Activated CD4-positive, alpha-beta T cell treated with anti-CD3 and anti-CD28 coated beads, Interleukin-2, amount 50 U/mL, for 1 hour (primary cell): ENCODE data around the gene CHD6.

Source experiments
- DNase-seq: peaks from one replicate; pipeline ENCODE4 v3.0.0-alpha.2; 2020

CHD6 gene

GRCh38 chr20:41505184-41505583 is 113.0 kb downstream of the CHD6 start:
- no peak for DNase-seq

- no peak for DNase-seq
Observed at GRCh38 chr20:41501376-41501775, 116.8 kb downstream of the CHD6 start.

DNA sequence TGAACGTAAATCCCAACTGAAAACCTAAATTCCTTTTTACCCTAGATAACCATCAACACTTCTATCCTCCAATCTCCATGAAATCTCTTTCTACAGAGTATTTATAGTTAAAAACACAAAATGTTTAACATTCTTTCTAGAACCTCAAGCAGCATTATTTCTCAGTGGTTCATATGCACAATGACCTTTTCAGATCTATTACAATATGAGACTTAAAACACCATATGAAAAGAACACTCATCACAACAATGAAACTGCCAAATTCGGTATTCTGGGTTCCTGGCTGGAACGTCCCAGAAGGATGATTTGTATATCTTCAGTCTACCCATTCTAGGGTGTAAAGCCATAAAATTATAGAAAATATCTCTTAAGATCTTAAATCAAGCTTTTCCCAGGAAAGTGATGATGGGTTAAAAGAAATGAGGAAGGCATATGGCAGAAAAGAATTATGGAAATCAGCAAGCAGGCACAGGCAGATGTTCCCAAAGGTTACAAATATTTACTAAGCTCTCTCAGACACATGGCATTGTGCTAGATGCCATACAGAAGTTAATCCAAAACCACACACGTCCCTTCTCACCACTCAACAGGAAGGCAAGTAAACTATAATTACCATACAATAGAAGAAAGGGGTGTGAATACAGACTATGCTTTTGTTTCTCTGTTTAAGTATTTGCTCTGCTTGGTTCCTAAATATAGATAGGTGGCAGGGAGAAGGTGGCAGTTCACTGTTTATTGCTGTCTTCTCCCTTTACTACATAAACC is 118.0 kb downstream of the CHD6 start:
- DNase-seq: no peak

DNA sequence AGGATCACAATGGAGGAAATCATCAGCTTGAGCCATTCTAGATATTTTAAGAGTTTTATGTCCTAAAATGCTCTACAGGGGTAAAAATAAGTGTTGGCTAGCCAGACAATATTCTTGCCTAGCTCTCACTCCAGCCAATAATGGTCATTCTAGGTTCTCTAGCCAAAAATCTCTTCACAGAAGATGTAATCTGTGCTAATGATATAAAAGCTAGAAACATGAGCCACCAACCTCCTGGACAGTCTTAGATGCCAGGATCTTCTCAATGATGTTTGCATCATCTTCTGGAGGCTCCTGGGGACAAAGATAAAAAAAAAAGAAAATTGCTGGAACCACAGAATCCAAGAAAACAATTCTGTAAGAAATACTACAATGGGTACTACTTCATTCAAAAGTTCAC is 119.1 kb downstream of the CHD6 start:
- no peak for DNase-seq

- DNase-seq: no peak
Observed at GRCh38 chr20:41497186-41497895, 120.8 kb downstream of the CHD6 start.

DNA sequence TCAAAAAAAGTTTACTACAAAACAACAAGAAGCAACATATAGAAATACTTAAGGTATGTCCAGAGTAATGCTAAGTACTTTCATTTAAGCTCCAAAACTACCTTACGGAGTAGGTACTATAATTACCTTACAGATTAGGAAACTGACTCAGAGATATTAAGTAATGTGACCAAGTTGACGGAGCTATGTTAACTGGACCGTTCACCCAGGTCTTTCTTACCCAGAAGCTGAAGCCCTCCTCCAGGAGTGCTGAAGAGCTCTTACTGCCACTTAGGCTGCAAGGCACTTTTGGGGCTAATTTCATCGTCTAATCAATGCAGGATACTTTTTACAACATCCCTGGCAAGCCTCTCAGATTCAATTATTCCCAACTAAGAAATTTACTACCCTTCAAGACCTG is 123.7 kb downstream of the CHD6 start:
- no peak for DNase-seq

- DNase-seq: no peak
Observed at GRCh38 chr20:41483553-41483930, 134.6 kb downstream of the CHD6 start.

DNA sequence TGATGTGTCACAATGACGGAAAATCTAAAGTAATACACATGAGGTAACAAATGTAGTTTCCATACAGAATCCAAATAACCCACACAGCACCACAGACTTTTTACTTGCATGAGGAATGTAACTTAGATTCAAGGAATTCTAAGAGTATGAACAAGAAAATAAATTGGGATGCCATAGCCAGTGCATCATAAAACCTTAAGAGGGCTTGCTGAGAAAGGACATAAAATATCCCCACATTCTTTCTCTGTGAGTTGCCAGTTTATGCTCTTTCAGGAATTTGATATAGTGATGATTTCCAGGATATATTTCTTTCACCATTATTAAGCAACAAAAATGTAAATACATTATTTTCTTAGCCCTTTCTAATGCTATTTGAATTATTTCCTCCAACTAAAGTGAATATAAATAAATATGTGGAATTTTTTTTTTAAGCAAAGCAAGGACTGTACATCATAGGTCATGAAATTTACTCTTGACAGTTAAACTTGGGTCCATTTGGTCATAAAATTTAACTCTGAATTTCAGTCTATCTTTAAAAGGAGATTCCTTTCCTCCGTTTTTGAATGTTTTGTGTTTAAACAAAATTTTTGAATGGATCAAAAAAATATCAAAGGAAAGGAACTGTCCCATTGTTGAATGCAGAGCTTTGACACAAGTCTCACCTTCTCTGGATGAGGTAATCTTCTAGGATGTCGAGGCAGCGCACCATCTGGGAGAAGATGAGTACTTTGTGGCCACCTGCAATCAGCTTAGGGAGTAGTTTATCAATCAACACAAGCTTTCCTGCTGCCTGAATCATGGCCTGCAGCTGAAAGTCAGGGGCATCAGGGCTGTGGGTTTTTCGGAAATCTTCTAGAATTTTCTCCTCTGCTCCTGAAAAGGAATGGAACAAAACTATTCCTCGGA is 135.3 kb downstream of the CHD6 start:
- DNase-seq: no peak

DNA sequence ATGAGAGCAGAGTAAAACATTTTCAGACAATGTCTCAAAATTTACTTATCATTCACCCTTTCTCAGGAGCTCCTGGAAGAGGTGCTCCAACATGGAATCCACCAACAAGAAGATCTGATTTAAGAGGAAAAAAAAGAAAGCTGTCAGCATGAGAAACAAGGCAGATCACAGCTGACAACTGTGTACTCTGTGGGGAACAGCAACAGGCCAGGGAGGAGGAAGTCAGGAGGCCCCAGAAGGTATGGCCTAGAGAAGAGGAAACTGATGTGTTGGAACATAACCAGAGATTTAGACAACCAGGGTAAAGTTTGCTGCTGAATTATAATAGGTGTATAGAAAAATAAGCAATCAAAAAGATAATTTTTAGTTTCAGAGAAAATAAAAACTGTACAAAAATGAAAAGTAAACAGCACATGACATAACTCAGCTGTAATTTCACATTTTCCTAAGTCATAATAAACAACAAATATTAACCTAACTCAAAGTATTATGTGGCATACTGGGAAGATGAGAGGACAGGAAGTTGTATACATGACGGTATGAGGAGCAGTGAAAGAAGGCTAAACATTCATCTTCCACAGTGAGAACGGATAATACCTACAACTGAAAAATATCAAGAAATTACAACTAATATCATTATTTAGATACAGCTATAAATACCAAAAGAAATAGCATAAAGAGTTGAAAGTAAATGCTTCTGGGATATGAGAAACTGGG is 138.0 kb downstream of the CHD6 start:
- no peak for DNase-seq

GRCh38 chr20:41479113-41479512 is 139.1 kb downstream of the CHD6 start:
- DNase-seq: no peak

DNA sequence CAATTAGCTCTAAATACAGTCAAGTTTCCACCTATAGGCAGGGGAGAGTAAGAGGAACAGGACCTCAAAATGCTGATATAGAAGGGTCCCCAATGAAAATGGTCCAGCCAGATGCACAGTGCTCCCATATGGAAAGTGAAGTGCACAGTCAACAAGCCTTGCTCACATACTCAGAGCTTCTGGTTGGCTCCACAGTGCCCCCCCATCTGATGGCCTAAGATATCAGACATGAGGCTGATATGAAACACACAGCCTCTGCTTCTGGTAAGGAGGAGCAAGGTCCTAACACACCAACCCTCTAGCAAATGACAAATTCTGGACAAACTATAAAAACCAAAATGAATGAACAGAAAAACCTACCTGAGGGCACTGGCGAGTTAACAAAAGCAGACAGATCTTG is 140.2 kb downstream of the CHD6 start:
- no peak for DNase-seq

DNA sequence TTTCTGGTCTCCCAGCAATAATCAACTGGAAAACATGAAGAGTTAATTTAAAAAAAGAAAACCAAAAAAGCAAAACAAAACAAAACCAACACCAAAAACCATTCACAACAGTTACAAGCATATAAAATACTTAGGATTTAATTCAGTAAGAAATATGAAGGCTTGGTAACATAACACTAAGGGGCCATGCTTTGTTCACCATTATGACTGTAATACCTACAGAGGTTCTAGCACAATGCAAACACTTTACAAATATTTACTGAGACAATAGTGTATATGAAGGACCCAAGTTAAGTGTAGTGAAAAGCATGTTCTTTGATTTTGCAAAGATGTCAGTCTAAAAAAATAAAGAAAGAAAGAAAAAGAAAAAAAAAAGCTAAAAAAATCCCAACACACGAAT is 141.7 kb downstream of the CHD6 start:
- no peak for DNase-seq

DNA sequence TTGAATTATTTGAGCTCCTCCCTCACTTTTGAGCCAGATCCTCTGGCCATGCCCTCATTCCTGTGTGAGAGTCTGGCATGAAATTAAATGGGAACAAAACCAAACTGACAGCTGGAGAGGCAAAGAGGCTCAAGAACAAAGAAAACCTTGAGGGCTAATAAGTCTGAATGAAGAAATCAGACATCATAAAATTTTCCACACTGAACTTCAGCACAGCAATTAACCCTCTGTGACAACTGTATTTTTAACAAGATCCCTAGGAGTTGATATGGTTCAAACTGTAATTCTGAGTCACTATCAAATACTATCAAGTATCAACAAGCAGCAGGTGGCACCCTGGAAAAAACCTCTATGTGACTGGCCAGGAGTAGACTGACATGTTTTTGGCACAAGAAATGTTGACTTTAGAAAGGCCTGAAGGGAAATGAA is 142.2 kb downstream of the CHD6 start:
- DNase-seq: no peak

GRCh38 chr20:41475503-41475902 is 142.7 kb downstream of the CHD6 start:
- DNase-seq: no peak

DNA sequence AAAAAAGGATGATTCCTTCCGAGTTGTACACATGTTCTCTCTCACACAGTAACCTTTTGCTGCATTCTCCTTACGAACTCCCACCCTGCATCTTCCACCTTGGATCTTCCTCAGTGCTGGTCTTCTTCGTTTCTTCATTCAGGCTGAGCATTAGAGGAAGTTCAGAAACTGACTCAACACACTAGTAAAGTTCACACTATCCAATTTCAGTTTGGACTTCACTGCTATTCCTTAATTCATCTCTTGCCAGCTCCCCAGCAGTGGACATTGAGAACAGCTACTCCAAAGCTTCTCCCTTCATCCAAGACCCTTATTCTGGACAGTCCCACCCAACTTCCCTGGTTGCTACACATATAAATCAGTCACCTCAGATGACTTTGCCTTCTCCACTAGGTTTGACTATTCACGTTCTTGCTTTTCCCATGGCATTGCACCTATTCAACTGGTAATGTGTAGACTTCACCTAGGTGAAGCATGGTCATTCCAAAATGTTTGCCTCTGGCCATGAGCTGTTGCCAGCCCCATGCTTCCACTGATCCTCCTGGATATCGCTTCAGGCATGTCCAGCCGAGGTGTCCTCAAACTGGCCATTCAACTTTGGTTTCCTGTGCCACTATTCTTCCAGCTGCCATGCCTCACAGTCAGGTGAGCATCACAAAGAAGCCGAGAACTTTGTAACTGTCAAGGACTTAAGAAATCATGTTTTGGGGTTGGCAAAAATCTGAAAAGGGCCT is 147.6 kb downstream of the CHD6 start:
- DNase-seq: no peak

DNA sequence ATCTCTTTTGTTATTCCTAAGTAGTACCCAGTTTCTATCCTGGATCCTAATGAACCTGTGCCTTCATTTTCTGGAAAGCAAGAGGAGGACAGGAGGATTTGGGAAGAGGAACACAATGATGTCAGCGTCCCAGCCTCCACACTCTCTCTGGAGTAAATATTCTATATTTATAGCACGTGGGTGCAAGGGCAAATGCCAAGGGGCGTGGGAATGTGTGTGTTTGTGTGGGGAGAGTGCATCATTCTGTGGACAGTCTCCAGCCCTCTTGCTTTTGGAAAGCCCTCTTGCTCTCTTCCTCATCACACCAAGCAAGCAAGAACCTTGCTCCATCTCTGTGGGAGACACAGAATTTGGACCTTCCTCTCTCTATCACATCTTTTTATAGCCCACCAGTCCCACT is 148.3 kb downstream of the CHD6 start:
- no peak for DNase-seq

- DNase-seq: no peak
Observed at GRCh38 chr20:41468994-41469600, 149.1 kb downstream of the CHD6 start.

- DNase-seq: no peak
Observed at GRCh38 chr20:41467690-41468089, 150.5 kb downstream of the CHD6 start.

- DNase-seq: no peak
Observed at GRCh38 chr20:41467220-41467619, 151.0 kb downstream of the CHD6 start.

GRCh38 chr20:41463567-41463966 is 154.6 kb downstream of the CHD6 start:
- no peak for DNase-seq

DNA sequence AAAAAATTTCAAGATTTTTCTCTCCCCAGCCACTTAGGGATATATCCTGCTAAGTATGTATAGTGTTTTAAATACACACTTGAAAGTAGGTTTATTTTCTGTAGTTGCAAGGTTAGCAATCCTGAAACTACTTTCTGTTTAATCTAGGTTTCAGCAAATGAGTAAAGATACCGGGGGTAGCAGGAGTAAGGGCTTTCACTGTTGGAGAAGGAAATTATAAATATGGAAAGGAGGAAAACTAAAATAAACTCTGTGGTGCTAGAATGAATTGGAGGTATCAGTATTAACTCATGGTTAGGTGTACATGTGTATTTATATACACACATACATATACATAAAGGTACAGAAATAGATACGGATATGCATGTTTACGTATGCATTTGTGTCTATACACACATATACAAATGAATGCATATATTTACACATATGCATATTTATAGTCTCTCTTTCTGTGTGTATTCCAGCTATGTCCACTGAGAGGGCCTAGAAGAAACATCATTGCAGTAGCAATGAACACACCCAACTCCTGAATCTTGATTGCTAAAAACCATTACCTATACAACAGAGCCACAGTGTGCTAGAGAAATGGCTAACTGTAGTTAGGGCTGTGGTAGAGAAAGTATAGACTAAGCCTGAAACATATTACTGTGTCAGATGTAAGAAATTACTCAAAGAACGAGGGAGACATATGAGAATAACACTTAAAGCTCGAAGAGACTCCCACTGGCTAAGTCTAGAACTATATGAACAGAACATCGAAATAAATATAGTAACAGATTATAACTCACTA is 155.6 kb downstream of the CHD6 start:
- DNase-seq: no peak
